Ovary (tissue), 9 donors: ENCODE measurements around the gene SPAG16. TPM values are rescaled to one million over a fixed set of nuclear protein-coding genes. Genes with fewer than 3 reads are reported as not detected.

ENCODE experiments used
- DNase-seq, 5 donors: peaks; one replicate each; pipeline ENCODE4 v3.0.0-alpha.2; 2019 to 2020
- H3K27ac ChIP-seq, 2 donors: fragments of 200-600 bp; one replicate each; pipeline versions ENCODE4 v1.5.1 to v1.8.0; 2019 to 2022
- H3K27me3 ChIP-seq: fragments of 200-600 bp; one replicate; pipeline ENCODE4 v1.8.0; 2022
- H3K36me3 ChIP-seq: fragments of 200-600 bp; sonication (generic); one replicate; pipeline ENCODE4 v1.5.1; 2019
- H3K4me1 ChIP-seq: one replicate; pipeline ENCODE4 v1.8.1; 2013; ENCODE audit warnings: mild to moderate bottlenecking, moderate library complexity; ENCODE audit not compliant: insufficient read depth
- H3K4me3 ChIP-seq: fragments of 200-600 bp; sonication (generic); one replicate; pipeline ENCODE4 v1.5.1; 2017
- H3K9me3 ChIP-seq, 2 donors: fragments of 200-600 bp in 1 of 2; sonication (generic) in 1 of 2; one replicate each; pipeline versions ENCODE4 v1.5.1 to v1.8.1; 2013 to 2019; ENCODE audit warnings: mild to moderate bottlenecking in 1 of 2, moderate library complexity in 1 of 2
- CTCF ChIP-seq, 3 donors: fragments of 450-650 bp in 2 of 3; fragments of 200-600 bp in 1 of 3; IDR thresholded peaks; one replicate each; pipeline versions ENCODE4 v1.5.1 to v1.8.0; 2016 to 2022; ENCODE audit warnings: antibody characterized with exemption in 3 of 3, mild to moderate bottlenecking in 1 of 3
- EP300 ChIP-seq: sonication (generic); formaldehyde crosslinking; IDR thresholded peaks from one replicate; pipeline ENCODE4 v1.6.1; 2017; ENCODE audit warnings: antibody characterized with exemption
- POLR2A ChIP-seq: fragments of 450-650 bp; IDR thresholded peaks from one replicate; pipeline ENCODE4 v1.6.1; 2017; ENCODE audit warnings: antibody characterized with exemption, mild to moderate bottlenecking, moderate library complexity
- WGBS, 3 donors: extraction: QIAGEN DNeasy Blood & Tissue Kit in 1 of 3; methylation state at CpG; one replicate each; pipeline versions ENCODE4 v1.1.5 to v1.1.7; 2013 to 2017; 5-methylcytosine and 5-hydroxymethylcytosine counted together
- intact Hi-C, 4 donors: fragments of 100-400 bp; cut with DNase I; formaldehyde crosslinking; loops; one replicate each; pipeline versions ENCODE4 v1.11.0 to v1.15.1; 2022 to 2023
- polyA plus RNA-seq, 2 donors: library from polyadenylated mRNA; stranded (reverse); fragments of 200-250 nt in 1 of 2; fragments of 350-450 nt in 1 of 2; fragmentation: Illumina TruSeq in 1 of 2; extraction: RNeasy Lipid Tissue Mini Kit (QIAGEN cat#74804) in 1 of 2; gene quantifications; one replicate each; pipeline ENCODE4 v1.2.3, GENCODE V29; 2013 to 2014
- total RNA-seq, 7 donors: library from RNA; depleted of rRNA in 2 of 7; stranded (reverse); fragments of >200 nt in 2 of 7; fragmentation: NEBNext Ultra II Directional in 3 of 7; extraction: Animal tissue kit (Norgen Biotek cat#: 25700) in 3 of 7; gene quantifications; one replicate each; pipeline versions ENCODE4 v1.1.0 to v1.2.4, GENCODE V29; 2016 to 2023
- donor health status: DM: no; HTN: no; CAD: no; lungs with moderate emphysema.
- donor health status: DM: no; HTN: no; CAD: no.
- donor health status: Bipolar disorder and iron deficiency.
- donor health status: DM: yes; HTN: yes; CAD: no.
- donor health status: DM: no; HTN: no; CAD: no.
- donor health status: DM: yes; HTN: yes; CAD: no.

The SPAG16 gene
- total and polyA plus RNA-seq, 9 donors = 25.2 to 58.7 (median 28.9) TPM

GRCh38 chr2:213846856-213847255, 562.6 kb downstream of the SPAG16 start:
- no peak for DNase-seq
- Histone ChIP-seq H3K27me3 (no peaks in the 10 kb centered on the region), H3K4me3 (no peak overlapping the region), H3K4me1 (no peaks in the 10 kb centered on the region), H3K36me3 (no peaks in the 10 kb centered on the region), H3K27ac (no peak overlapping the region), H3K9me3 (no peaks in the 10 kb centered on the region)
- intact Hi-C loops = no loop called here
- TF ChIP-seq EP300 (no peak), POLR2A (no peak), CTCF (IDR thresholded peaks at IDR 0.05) (no peak)
- 33 to 65% (median 42%) methylated on average over 1 of the region's 1 CpG for WGBS, 3 donors

- 80 to 86% (median 83%) methylated on average over 3 of the region's 3 CpGs for WGBS, 3 donors
Observed at GRCh38 chr2:213847316-213847715, 563.1 kb downstream of the SPAG16 start.

GRCh38 chr2:213848631-213849030, 564.4 kb downstream of the SPAG16 start:
- Histone ChIP-seq H3K4me1 (no peaks in the 10 kb centered on the region), H3K9me3 (no peaks in the 10 kb centered on the region), H3K4me3 (no peak overlapping the region), H3K36me3 (no peaks in the 10 kb centered on the region), H3K27me3 (no peaks in the 10 kb centered on the region), H3K27ac (no peak overlapping the region)
- 53 to 62% (median 53%) methylated on average over 4 of the region's 4 CpGs for WGBS, 3 donors
- no peak for DNase-seq
- no peak for TF ChIP-seq CTCF (IDR thresholded peaks at IDR 0.05)
- TF ChIP-seq POLR2A = no peak
- no peak for TF ChIP-seq EP300
- intact Hi-C loops = no loop called here

More at GRCh38 chr2:213847316-213847715, 563.1 kb downstream of the SPAG16 start:
- Histone ChIP-seq H3K27me3 (no peaks in the 10 kb centered on the region), H3K27ac (no peak overlapping the region), H3K4me3 (no peak overlapping the region), H3K36me3 (no peaks in the 10 kb centered on the region), H3K9me3 (no peaks in the 10 kb centered on the region), H3K4me1 (no peaks in the 10 kb centered on the region)
- DNase-seq = no peak
- intact Hi-C loops = no loop called here
- TF ChIP-seq POLR2A = no peak
- no peak for TF ChIP-seq CTCF (IDR thresholded peaks at IDR 0.05)
- no peak for TF ChIP-seq EP300

GRCh38 chr2:213861638-213862037, 577.4 kb downstream of the SPAG16 start:
- intact Hi-C loops = no loop called here
- DNase-seq = no peak
- TF ChIP-seq CTCF (IDR thresholded peaks at IDR 0.05) (no peak), EP300 (no peak), POLR2A (no peak)

More at GRCh38 chr2:213861638-213862037, 577.4 kb downstream of the SPAG16 start:
- no peaks in the 10 kb centered on the region for H3K9me3 ChIP-seq
- no peaks in the 10 kb centered on the region for H3K36me3 ChIP-seq
- H3K4me1 ChIP-seq = no peaks in the 10 kb centered on the region
- H3K27me3 ChIP-seq = no peaks in the 10 kb centered on the region
- H3K4me3 ChIP-seq = no peak overlapping the region
- H3K27ac ChIP-seq = no peak overlapping the region
